Measurements from ENCODE around the gene OR6C2. TPM values are rescaled to one million over a fixed set of nuclear protein-coding genes. Genes with fewer than 3 reads are reported as not detected.
A peak's percentile ranks its signal among the peaks of the same experiment; 100 is the strongest.
"Not testable (repeated sequence)": the region's sequence is repeated elsewhere in the genome, so short reads cannot be mapped to it uniquely, and the experiment has no call there.

Gene OR6C2
- total RNA-seq, 1 donor from 2014 or later: not detected

DNA sequence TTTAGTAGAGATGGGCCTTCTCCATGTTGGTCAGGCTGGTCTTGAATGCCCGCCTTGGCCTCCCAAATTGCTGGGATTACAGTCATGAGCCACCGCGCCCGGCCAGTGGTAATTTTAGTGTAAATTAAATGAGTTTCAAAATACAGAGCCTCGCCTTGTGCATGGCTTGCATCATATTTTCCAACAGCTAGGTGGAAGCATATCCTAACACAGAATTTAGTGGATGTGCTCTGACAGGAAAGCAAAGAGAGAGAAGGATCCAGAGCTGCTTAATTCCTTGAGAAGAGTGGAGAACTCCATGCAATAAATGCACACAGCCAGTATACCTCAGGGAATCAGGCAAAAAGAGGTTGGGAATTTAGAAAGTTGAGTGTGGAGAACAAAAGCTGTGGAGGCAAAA is 2.5 kb downstream of the OR6C2 start:
- H3K27ac Mint-ChIP-seq (ENCODE audit: unreplicated experiment): no peak overlapping the region
- no peaks in the 10 kb centered on the region for H3K36me3 Mint-ChIP-seq (ENCODE audit: low read depth)
- TF ChIP-seq, protein P1, sequence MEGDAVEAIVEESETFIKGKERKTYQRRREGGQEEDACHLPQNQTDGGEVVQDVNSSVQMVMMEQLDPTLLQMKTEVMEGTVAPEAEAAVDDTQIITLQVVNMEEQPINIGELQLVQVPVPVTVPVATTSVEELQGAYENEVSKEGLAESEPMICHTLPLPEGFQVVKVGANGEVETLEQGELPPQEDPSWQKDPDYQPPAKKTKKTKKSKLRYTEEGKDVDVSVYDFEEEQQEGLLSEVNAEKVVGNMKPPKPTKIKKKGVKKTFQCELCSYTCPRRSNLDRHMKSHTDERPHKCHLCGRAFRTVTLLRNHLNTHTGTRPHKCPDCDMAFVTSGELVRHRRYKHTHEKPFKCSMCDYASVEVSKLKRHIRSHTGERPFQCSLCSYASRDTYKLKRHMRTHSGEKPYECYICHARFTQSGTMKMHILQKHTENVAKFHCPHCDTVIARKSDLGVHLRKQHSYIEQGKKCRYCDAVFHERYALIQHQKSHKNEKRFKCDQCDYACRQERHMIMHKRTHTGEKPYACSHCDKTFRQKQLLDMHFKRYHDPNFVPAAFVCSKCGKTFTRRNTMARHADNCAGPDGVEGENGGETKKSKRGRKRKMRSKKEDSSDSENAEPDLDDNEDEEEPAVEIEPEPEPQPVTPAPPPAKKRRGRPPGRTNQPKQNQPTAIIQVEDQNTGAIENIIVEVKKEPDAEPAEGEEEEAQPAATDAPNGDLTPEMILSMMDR (conservative IDR thresholded peaks at IDR 0.05): peak; percentile 12
- H3K9me3 Mint-ChIP-seq: peaks cover 4% of the 10 kb centered on the region
- H3K27me3 Mint-ChIP-seq (ENCODE audit: low read depth): no peaks in the 10 kb centered on the region
- no peak overlapping the region for H3K4me3 Mint-ChIP-seq
- DNase-seq (ENCODE audit: low read depth, low spot score): no peak
- H3K4me1 Mint-ChIP-seq: no peaks in the 10 kb centered on the region

DNA sequence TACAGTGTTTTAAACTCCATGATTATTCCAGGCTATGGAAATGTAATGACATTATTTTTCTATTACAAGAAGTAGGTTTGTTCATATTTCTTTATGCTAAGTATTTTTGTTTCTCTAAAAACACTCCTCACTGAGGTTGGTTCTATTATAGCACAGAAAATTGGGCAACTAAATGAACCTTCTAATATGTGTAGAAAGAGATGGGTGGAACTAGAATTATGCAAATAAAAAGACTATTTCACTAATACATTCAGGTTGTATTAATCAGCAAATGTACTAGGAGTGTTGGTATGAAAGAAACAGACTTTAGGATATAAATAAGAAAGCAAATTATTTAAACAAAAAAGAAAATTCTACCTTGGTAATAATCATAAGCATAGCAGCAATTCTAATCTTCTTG is 4.9 kb downstream of the OR6C2 start:
- H3K36me3 Mint-ChIP-seq (ENCODE audit: low read depth): no peaks in the 10 kb centered on the region
- H3K27ac Mint-ChIP-seq (ENCODE audit: unreplicated experiment): no peak overlapping the region
- TF ChIP-seq, protein P1 (conservative IDR thresholded peaks at IDR 0.05): no peak
- no peaks in the 10 kb centered on the region for H3K27me3 Mint-ChIP-seq (ENCODE audit: low read depth)
- no peaks in the 10 kb centered on the region for H3K9me3 Mint-ChIP-seq
- no peak overlapping the region for H3K4me3 Mint-ChIP-seq
- no peaks in the 10 kb centered on the region for H3K4me1 Mint-ChIP-seq
- DNase-seq (ENCODE audit: low read depth, low spot score): no peak

DNA sequence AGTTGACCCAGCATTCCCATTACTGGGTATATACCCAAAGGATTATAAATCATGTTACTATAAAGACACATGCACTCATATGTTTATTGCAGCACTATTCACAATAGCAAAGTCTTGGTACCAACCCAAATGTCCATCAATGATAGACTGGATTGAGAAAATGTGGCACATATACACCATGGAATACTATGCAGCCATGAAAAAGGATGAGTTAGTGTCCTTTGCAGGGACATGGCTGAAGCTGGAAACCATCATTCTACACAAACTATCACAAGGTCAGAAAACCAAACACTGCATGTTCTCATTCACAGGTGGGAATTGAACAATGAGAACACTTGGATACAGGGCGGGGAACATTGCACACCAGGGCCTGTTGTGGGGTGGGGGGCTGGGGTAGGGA is 21.1 kb downstream of the OR6C2 start:
- H3K27me3 Mint-ChIP-seq (ENCODE audit: low read depth); DNase-seq (ENCODE audit: low read depth, low spot score); H3K4me1 Mint-ChIP-seq; H3K27ac Mint-ChIP-seq (ENCODE audit: unreplicated experiment); H3K4me3 Mint-ChIP-seq; H3K9me3 Mint-ChIP-seq; H3K36me3 Mint-ChIP-seq (ENCODE audit: low read depth): not testable (repeated sequence)

DNA sequence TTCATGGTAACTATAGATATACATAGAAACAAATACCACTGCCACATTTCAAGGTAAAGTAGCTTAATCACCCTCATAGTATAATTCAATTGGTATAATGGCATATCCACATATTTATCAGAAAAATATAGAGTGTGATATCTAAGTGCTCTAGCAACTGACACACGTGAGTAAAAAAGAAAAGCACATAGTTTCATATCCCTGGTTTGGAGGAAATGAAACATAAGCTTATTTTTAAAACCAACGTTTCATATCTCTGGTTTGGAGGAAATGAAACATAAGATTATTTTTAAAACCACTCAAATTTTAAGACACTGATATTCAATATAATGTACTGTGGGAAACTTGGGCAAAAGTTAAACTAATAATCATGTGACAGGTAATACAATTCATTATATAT is 24.0 kb downstream of the OR6C2 start:
- Mint-ChIP-seq H3K36me3 (ENCODE audit: low read depth) (no peaks in the 10 kb centered on the region), H3K27me3 (ENCODE audit: low read depth) (no peaks in the 10 kb centered on the region), H3K27ac (ENCODE audit: unreplicated experiment) (no peak overlapping the region), H3K4me1 (peaks cover 4% of the 10 kb centered on the region), H3K9me3 (no peaks in the 10 kb centered on the region), H3K4me3 (no peak overlapping the region)
- DNase-seq (ENCODE audit: low read depth, low spot score): no peak
- TF ChIP-seq, protein P1 (conservative IDR thresholded peaks at IDR 0.05): no peak

DNA sequence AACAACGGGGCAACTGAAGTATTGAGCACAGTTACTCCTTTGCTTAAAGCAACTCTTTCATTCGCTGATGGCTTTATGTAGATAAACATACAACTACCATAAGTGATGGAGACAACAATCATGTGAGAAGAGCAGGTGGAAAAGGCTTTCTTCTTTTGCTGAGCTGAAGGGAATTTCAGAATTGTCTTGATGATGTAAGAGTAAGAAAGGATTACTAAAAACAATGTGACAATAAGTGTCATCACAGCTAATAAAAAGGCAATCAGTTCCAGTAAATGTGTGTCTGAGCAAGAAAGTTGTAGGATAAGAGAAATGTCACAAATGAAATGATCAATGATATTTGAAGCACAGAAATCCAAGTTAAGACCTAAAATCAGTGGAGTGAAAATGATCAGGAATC is 25.4 kb downstream of the OR6C2 start:
- H3K9me3 Mint-ChIP-seq: no peaks in the 10 kb centered on the region
- H3K27me3 Mint-ChIP-seq (ENCODE audit: low read depth): no peaks in the 10 kb centered on the region
- TF ChIP-seq, protein P1 (conservative IDR thresholded peaks at IDR 0.05): no peak
- no peak overlapping the region for H3K4me3 Mint-ChIP-seq
- no peak for DNase-seq (ENCODE audit: low read depth, low spot score)
- H3K4me1 Mint-ChIP-seq: peaks cover 4% of the 10 kb centered on the region
- no peaks in the 10 kb centered on the region for H3K36me3 Mint-ChIP-seq (ENCODE audit: low read depth)
- H3K27ac Mint-ChIP-seq (ENCODE audit: unreplicated experiment): no peak overlapping the region

DNA sequence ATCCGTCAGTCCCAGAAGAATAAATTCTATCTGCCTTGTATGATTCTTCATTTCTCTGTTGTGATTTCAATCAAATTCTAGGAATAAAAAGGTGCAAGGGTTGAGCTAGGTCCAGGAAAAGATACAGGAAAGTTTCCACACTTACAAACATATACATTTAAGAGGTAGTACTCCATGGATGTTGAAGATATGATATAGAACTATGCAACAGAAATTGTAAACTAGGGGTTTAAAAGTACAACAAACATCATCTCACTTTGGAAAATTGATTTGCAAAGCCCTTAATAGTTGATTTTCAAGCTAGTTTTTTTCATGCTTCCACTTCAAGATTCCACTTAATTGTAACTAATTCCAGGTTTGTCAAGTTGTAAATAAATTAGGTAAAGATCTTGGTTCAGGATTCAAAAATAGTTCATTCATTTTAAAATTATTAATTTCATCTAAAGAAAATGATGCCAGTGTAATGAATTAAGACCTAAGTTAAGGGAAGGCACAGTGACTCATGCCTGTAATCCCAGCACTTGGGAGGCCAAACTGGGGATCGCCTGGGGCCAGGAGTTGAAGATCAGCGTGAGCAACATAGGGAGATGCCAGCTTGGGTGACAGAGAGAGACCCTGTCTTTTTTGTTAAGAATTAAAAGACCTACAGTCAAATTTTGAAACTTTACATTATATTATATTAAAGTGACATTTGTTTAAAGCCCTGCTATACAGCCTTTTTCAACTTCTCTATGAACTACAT is 26.4 kb downstream of the OR6C2 start, which contains the start of gene OR6C70:
TSS of gene OR6C70 (minus strand) at position 51 of the 742 bp plus-strand sequence. CDS start at position 51, 0 bp downstream.
- peaks cover 4% of the 10 kb centered on the region for H3K4me1 Mint-ChIP-seq
- TF ChIP-seq, protein P1 (conservative IDR thresholded peaks at IDR 0.05): no peak
- no peaks in the 10 kb centered on the region for H3K27me3 Mint-ChIP-seq (ENCODE audit: low read depth)
- H3K27ac Mint-ChIP-seq (ENCODE audit: unreplicated experiment): no peak within 1 kb of the TSS
- no peak within 1 kb of the TSS for H3K4me3 Mint-ChIP-seq
- no peaks in the 10 kb centered on the region for H3K36me3 Mint-ChIP-seq (ENCODE audit: low read depth)
- DNase-seq (ENCODE audit: low read depth, low spot score): no peak
- no peaks in the 10 kb centered on the region for H3K9me3 Mint-ChIP-seq

Data from neural crest cell (in vitro differentiated cells).